Keratinocyte (primary cell): ENCODE data around the gene KCNS3.

ENCODE experiments used
- EZH2 ChIP-seq: IDR thresholded peaks from one replicate; pipeline ENCODE4 v1.6.1; 2012; ENCODE audit warnings: inconsistent platforms, mild to moderate bottlenecking, low read length, moderate library complexity
- TF ChIP-seq, protein P1 (sequence below), 3 experiments: IDR thresholded peaks in 1 of 3; conservative IDR thresholded peaks in 1 of 3; optimal IDR thresholded peaks in 1 of 3; 2 replicates in 2 of 3; 3 replicates in 1 of 3; pipeline versions ENCODE3 to v1.5.1; 2011; ENCODE audit warnings: low read length in 3 of 3, mild to moderate bottlenecking in 3 of 3, moderate library complexity in 2 of 3, control low read depth in 1 of 3, inconsistent platforms in 1 of 3; ENCODE audit not compliant: insufficient read depth in 2 of 3; ENCODE audit errors: extremely low read depth in 1 of 3

DNA sequence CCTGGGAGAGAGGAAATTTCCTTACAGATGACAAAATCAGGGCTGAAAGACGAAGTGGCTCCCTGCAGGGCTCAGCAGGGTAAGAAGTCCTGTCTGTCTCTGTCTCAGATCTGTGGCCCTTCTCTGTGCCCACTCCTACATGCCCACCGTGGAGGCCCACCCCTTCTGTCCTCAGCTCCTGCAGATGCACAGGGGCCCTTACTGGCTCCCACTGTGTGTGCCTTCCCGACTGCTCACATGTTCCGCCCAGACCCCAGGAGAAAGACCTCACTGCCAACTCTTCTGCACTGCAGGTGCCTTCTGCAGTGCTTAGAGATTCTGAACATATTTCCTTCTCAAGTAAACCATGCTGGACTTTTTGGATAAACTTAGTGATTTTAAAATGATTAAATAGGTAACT is 1.9 kb upstream of the KCNS3 start:
- TF ChIP-seq, protein P1, sequence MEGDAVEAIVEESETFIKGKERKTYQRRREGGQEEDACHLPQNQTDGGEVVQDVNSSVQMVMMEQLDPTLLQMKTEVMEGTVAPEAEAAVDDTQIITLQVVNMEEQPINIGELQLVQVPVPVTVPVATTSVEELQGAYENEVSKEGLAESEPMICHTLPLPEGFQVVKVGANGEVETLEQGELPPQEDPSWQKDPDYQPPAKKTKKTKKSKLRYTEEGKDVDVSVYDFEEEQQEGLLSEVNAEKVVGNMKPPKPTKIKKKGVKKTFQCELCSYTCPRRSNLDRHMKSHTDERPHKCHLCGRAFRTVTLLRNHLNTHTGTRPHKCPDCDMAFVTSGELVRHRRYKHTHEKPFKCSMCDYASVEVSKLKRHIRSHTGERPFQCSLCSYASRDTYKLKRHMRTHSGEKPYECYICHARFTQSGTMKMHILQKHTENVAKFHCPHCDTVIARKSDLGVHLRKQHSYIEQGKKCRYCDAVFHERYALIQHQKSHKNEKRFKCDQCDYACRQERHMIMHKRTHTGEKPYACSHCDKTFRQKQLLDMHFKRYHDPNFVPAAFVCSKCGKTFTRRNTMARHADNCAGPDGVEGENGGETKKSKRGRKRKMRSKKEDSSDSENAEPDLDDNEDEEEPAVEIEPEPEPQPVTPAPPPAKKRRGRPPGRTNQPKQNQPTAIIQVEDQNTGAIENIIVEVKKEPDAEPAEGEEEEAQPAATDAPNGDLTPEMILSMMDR (optimal IDR thresholded peaks at IDR 0.05 in 1 of 3, IDR thresholded peaks at IDR 0.05 in 1 of 3, conservative IDR thresholded peaks at IDR 0.05 in 1 of 3; ENCODE audit: extremely low read depth in 1 of 3, insufficient read depth in 2 of 3, low read length in 3 of 3), result no peak
- TF ChIP-seq EZH2, result no peak
